ENCODE data around the gene BLTP3A.

DNA sequence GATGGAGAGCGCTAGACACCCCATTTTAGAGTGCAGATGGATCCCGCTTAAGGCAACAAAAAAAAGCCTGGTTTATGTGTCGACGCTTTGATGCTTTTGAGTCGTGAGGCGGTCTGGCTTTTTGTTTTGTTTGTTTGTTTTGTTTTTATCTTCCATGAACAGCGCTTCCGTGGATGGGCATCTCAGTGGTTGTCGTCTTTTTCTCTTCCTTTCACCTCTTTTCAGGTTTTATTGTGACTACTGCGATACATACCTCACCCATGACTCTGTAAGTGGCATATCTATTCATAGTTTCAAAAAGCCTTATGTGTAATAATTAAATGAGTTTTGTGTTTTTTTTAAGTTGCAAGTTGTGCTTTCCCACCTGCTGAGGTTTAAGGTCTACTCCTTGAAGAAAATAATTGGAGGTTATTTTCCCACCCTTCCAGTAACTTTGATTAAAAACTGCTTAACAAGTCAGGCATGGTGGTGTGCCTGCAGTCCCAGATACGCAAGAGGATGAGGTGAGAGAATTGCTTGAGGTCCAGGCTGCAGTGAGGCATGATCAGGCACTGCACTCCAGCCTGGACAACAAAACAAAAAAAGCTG, 34.1 kb upstream of the BLTP3A start:
- TF ChIP-seq, protein P1, sequence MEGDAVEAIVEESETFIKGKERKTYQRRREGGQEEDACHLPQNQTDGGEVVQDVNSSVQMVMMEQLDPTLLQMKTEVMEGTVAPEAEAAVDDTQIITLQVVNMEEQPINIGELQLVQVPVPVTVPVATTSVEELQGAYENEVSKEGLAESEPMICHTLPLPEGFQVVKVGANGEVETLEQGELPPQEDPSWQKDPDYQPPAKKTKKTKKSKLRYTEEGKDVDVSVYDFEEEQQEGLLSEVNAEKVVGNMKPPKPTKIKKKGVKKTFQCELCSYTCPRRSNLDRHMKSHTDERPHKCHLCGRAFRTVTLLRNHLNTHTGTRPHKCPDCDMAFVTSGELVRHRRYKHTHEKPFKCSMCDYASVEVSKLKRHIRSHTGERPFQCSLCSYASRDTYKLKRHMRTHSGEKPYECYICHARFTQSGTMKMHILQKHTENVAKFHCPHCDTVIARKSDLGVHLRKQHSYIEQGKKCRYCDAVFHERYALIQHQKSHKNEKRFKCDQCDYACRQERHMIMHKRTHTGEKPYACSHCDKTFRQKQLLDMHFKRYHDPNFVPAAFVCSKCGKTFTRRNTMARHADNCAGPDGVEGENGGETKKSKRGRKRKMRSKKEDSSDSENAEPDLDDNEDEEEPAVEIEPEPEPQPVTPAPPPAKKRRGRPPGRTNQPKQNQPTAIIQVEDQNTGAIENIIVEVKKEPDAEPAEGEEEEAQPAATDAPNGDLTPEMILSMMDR (IDR thresholded peaks at IDR 0.05), result no peak
- TF ChIP-seq POLR2A (IDR thresholded peaks at IDR 0.05), result no peak
- no peak for TF ChIP-seq EP300 (IDR thresholded peaks at IDR 0.05)

Data from tibial nerve (tissue), 4 donors.